ENCODE data around the gene RMND1. TPM values are rescaled to one million over a fixed set of nuclear protein-coding genes. Genes with fewer than 3 reads are reported as not detected.
A peak's percentile ranks its signal among the peaks of the same experiment; 100 is the strongest.

Gene RMND1
- total and polyA plus RNA-seq, 9 of the 15 experiments (the other 6 are each of a cell fraction or from before 2014, with no cell fraction given): 26.9 to 47.8 (median 36.2) TPM

DNA sequence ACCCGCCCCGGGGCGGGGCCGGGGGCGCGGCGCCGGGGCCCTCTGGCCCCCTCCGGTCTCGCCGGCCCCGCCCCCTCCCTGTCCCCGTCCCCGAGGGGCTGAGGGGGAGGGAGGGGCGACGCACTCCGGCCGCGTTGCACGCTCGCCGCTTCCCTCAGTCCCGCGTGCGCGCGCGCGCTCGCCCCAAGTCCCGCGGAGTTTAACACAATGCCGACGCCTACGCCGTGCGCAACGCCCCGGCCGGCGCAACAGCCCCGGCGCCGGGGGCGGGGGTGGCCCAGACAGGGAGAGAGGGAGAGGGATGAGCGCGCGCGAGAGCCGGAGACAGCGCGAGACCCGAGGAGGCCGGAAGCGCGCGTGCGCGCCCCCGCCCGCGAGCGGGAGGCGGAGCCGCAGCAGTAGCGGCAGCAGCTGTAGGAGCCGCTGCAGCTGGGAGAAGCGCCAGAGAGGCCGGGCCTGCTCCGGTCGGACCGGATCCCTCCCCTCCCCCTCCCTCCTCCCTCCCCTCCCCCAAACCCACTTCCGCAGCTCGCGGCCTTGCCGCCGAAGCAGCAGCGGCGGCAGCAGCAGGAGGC, 61.6 kb downstream of the RMND1 start (continued):
- TF ChIP-seq ZNF398 (CRISPR knock-in tag; IDR thresholded peaks at IDR 0.05) (no peak), ZNF717 (CRISPR knock-in tag; IDR thresholded peaks at IDR 0.05) (no peak), CEBPZ (IDR thresholded peaks at IDR 0.05; ENCODE audit: borderline replicate concordance, low read depth, low read length) (no peak), ZNF639 (CRISPR knock-in tag; conservative IDR thresholded peaks at IDR 0.05 in 1 of 2, IDR thresholded peaks at IDR 0.05 in 1 of 2) (peak in 1 of 2 experiments; percentile 100; a peak in 2 of 4 replicates), DLX4 (CRISPR knock-in tag; IDR thresholded peaks at IDR 0.05) (no peak), ILF3 (IDR thresholded peaks at IDR 0.05; ENCODE audit: borderline replicate concordance) (no peak), MAFK (IDR thresholded peaks at IDR 0.05; ENCODE audit: low read length) (no peak), ZNF384 (IDR thresholded peaks at IDR 0.05; ENCODE audit: low read depth, low read length) (no peak), HMGN3 (IDR thresholded peaks at IDR 0.05; ENCODE audit: borderline replicate concordance, extremely low read depth, insufficient read length, low read depth, low read length) (peak; percentile 96), BMI1 (IDR thresholded peaks at IDR 0.05; ENCODE audit: low read length) (no peak), POLR2AphosphoS2 (IDR thresholded peaks at IDR 0.05; ENCODE audit: low read length) (no peak), RBM14 (IDR thresholded peaks at IDR 0.05; ENCODE audit: borderline replicate concordance, insufficient read depth, low read depth, low read length) (no peak), SNRNP70 (optimal IDR thresholded peaks at IDR 0.05; ENCODE audit: low read depth, low read length) (no peak), ERF (CRISPR knock-in tag; IDR thresholded peaks at IDR 0.05) (no peak), ZNF707 (CRISPR knock-in tag; conservative IDR thresholded peaks at IDR 0.05) (no peak), RFX7 (CRISPR knock-in tag; IDR thresholded peaks at IDR 0.05) (no peak), NFYB (IDR thresholded peaks at IDR 0.05; ENCODE audit: extremely low read depth, insufficient read length) (no peak), TBP (optimal IDR thresholded peaks at IDR 0.05; ENCODE audit: low read depth, low read length) (peak; percentile 67), EHMT2 (IDR thresholded peaks at IDR 0.05) (no peak), TEAD4 (IDR thresholded peaks at IDR 0.05; ENCODE audit: low read length) (no peak), TEAD4 (CRISPR knock-in tag; IDR thresholded peaks at IDR 0.05; ENCODE audit: borderline replicate concordance) (no peak), PTTG1 (tag; IDR thresholded peaks at IDR 0.05; ENCODE audit: low read depth) (no peak), MEF2D (tag; conservative IDR thresholded peaks at IDR 0.05; ENCODE audit: low read depth) (no peak)

Data from K562 (cell line).